Karpas-422 (cell line): ENCODE data around the gene UBL7. TPM values are rescaled to one million over a fixed set of nuclear protein-coding genes. Genes with fewer than 3 reads are reported as not detected.

ENCODE experiments used
- DNase-seq: peaks from one replicate; pipeline ENCODE4 v3.0.0-alpha.2; 2015
- H2AFZ ChIP-seq: fragments of 200-600 bp; sonication (generic); 2 replicates; pipeline ENCODE4 v1.6.1; 2014; ENCODE audit warnings: antibody characterized with exemption, low read length, mixed read lengths
- H3K27ac ChIP-seq: fragments of 200-600 bp; sonication (generic); 2 replicates; pipeline ENCODE4 v1.5.1; 2014; ENCODE audit warnings: mild to moderate bottlenecking, low read length, moderate library complexity
- H3K27me3 ChIP-seq: fragments of 200-600 bp; sonication (generic); 2 replicates; pipeline ENCODE4 v1.6.1; 2014; ENCODE audit warnings: low read length, mixed read lengths
- H3K36me3 ChIP-seq: fragments of 200-600 bp; sonication (generic); 2 replicates; pipeline ENCODE4 v1.6.1; 2014; ENCODE audit warnings: low read length, mixed read lengths; ENCODE audit not compliant: insufficient read depth
- H3K4me1 ChIP-seq: fragments of 200-600 bp; sonication (generic); 2 replicates; pipeline ENCODE4 v1.6.1; 2014; ENCODE audit warnings: mild to moderate bottlenecking, low read length, mixed read lengths
- H3K4me2 ChIP-seq: fragments of 200-600 bp; sonication (generic); 2 replicates; pipeline ENCODE4 v1.6.1; 2014; ENCODE audit warnings: low read length, low read depth, mild to moderate bottlenecking; ENCODE audit not compliant: poor library complexity, severe bottlenecking
- H3K4me3 ChIP-seq: fragments of 200-600 bp; sonication (generic); 2 replicates; pipeline ENCODE4 v1.5.1; 2014; ENCODE audit warnings: mild to moderate bottlenecking, antibody characterized with exemption, low read length, mixed read lengths
- H3K79me2 ChIP-seq: fragments of 200-600 bp; sonication (generic); 2 replicates; pipeline ENCODE4 v1.6.1; 2014; ENCODE audit warnings: mild to moderate bottlenecking, low read length, mixed read lengths
- H3K9ac ChIP-seq: fragments of 200-600 bp; sonication (generic); 2 replicates; pipeline ENCODE4 v1.6.0; 2014; ENCODE audit warnings: low read length
- H3K9me2 ChIP-seq: fragments of 200-600 bp; sonication (generic), shearing (Covaris generic); replicated peaks from 2 replicates; pipeline ENCODE4 v1.6.0; 2014; ENCODE audit warnings: mild to moderate bottlenecking, low read length, moderate library complexity; ENCODE audit not compliant: insufficient read depth
- H3K9me3 ChIP-seq: fragments of 300-700, 200-600 bp; sonication (generic); 2 replicates; pipeline ENCODE4 v1.6.1; 2014; ENCODE audit warnings: low read length, mixed read lengths
- H4K20me1 ChIP-seq: fragments of 200-600 bp; sonication (generic); 2 replicates; pipeline ENCODE4 v1.6.1; 2014; ENCODE audit warnings: mild to moderate bottlenecking, antibody characterized with exemption, low read length, low read depth; ENCODE audit not compliant: insufficient read depth
- total RNA-seq: library from RNA; depleted of rRNA; stranded (reverse); fragments of >200 nt; shearing (Covaris generic); gene quantifications from 2 replicates; pipeline ENCODE4 v1.2.3, GENCODE V29; 2014; ENCODE audit warnings: low replicate concordance

The UBL7 gene
- total RNA-seq, 1 experiment from 2014 or later: 84.2 TPM

- Histone ChIP-seq H3K9ac (no peak overlapping the region), H3K36me3 (peaks cover 34% of the 10 kb centered on the region), H3K4me1 (no peaks in the 10 kb centered on the region), H3K9me2 (no peaks in the 10 kb centered on the region), H3K79me2 (no peaks in the 10 kb centered on the region), H3K4me3 (no peak overlapping the region), H3K4me2 (no peak overlapping the region), H3K27me3 (no peaks in the 10 kb centered on the region), H4K20me1 (no peaks in the 10 kb centered on the region), H3K9me3 (no peaks in the 10 kb centered on the region), H2AFZ (no peak overlapping the region), H3K27ac (no peak overlapping the region)
- DNase-seq: no peak
Measured at GRCh38 chr15:74449643-74450205, 11.2 kb downstream of the UBL7 start.

- Histone ChIP-seq H3K27ac (no peak overlapping the region), H3K79me2 (no peaks in the 10 kb centered on the region), H3K27me3 (no peaks in the 10 kb centered on the region), H3K36me3 (peaks cover 31% of the 10 kb centered on the region), H3K4me1 (no peaks in the 10 kb centered on the region), H2AFZ (no peak overlapping the region), H3K4me2 (no peak overlapping the region), H3K4me3 (no peak overlapping the region), H3K9me2 (no peaks in the 10 kb centered on the region), H3K9me3 (no peaks in the 10 kb centered on the region), H4K20me1 (no peaks in the 10 kb centered on the region), H3K9ac (no peak overlapping the region)
- DNase-seq: no peak
Measured at GRCh38 chr15:74449095-74449494, 11.9 kb downstream of the UBL7 start.

GRCh38 chr15:74445816-74446763, 14.9 kb downstream of the UBL7 start:
- Histone ChIP-seq H3K4me3 (no peak overlapping the region), H3K9ac (no peak overlapping the region), H3K4me2 (no peak overlapping the region), H3K36me3 (peaks cover 25% of the 10 kb centered on the region), H3K79me2 (no peaks in the 10 kb centered on the region), H2AFZ (no peak overlapping the region), H3K9me2 (no peaks in the 10 kb centered on the region), H3K27me3 (no peaks in the 10 kb centered on the region), H3K9me3 (no peaks in the 10 kb centered on the region), H3K27ac (no peak overlapping the region), H3K4me1 (no peaks in the 10 kb centered on the region), H4K20me1 (no peaks in the 10 kb centered on the region)
- DNase-seq: no peak

- H3K4me2 ChIP-seq: no peak overlapping the region
Measured at GRCh38 chr15:74444106-74445062, 16.6 kb downstream of the UBL7 start.

GRCh38 chr15:74443100-74443909, 17.7 kb downstream of the UBL7 start:
- H3K27me3 ChIP-seq: no peaks in the 10 kb centered on the region
- H3K9ac ChIP-seq: no peak overlapping the region
- H3K4me2 ChIP-seq: no peak overlapping the region

More at GRCh38 chr15:74444106-74445062, 16.6 kb downstream of the UBL7 start:
- Histone ChIP-seq H3K27ac (no peak overlapping the region), H3K9ac (no peak overlapping the region), H3K9me3 (no peaks in the 10 kb centered on the region), H2AFZ (no peak overlapping the region), H3K27me3 (no peaks in the 10 kb centered on the region), H3K36me3 (peaks cover 22% of the 10 kb centered on the region), H3K9me2 (no peaks in the 10 kb centered on the region), H3K4me1 (no peaks in the 10 kb centered on the region), H4K20me1 (no peaks in the 10 kb centered on the region), H3K79me2 (no peaks in the 10 kb centered on the region), H3K4me3 (no peak overlapping the region)
- DNase-seq: no peak

GRCh38 chr15:74442604-74443003, 18.4 kb downstream of the UBL7 start:
- no peak overlapping the region for H3K9ac ChIP-seq
- peaks cover 5% of the 10 kb centered on the region for H3K4me1 ChIP-seq
- peaks cover 4% of the 10 kb centered on the region; the same call in 1 of the 2 replicates for H4K20me1 ChIP-seq
- DNase-seq: no peak
- H3K9me2 ChIP-seq: no peaks in the 10 kb centered on the region
- H3K36me3 ChIP-seq: peaks cover 14% of the 10 kb centered on the region
- H3K27me3 ChIP-seq: no peaks in the 10 kb centered on the region
- H3K79me2 ChIP-seq: no peaks in the 10 kb centered on the region
- no peak overlapping the region for H2AFZ ChIP-seq
- no peak overlapping the region for H3K4me2 ChIP-seq
- no peak overlapping the region for H3K27ac ChIP-seq
- no peaks in the 10 kb centered on the region for H3K9me3 ChIP-seq
- H3K4me3 ChIP-seq: no peak overlapping the region

More at GRCh38 chr15:74443100-74443909, 17.7 kb downstream of the UBL7 start:
- no peak overlapping the region for H2AFZ ChIP-seq
- peaks cover 3% of the 10 kb centered on the region for H3K4me1 ChIP-seq
- no peaks in the 10 kb centered on the region for H3K79me2 ChIP-seq
- DNase-seq: no peak
- peaks cover 2% of the 10 kb centered on the region; the same call in 1 of the 2 replicates for H4K20me1 ChIP-seq
- no peaks in the 10 kb centered on the region for H3K9me2 ChIP-seq
- no peak overlapping the region for H3K27ac ChIP-seq
- peaks cover 20% of the 10 kb centered on the region for H3K36me3 ChIP-seq
- H3K4me3 ChIP-seq: no peak overlapping the region
- H3K9me3 ChIP-seq: no peaks in the 10 kb centered on the region

GRCh38 chr15:74442063-74442462, 18.9 kb downstream of the UBL7 start:
- Histone ChIP-seq H3K9ac (no peak overlapping the region), H2AFZ (no peak overlapping the region), H3K27ac (no peak overlapping the region), H3K4me1 (peaks cover 5% of the 10 kb centered on the region), H3K9me3 (no peaks in the 10 kb centered on the region), H4K20me1 (peaks cover 4% of the 10 kb centered on the region; the same call in 1 of the 2 replicates), H3K4me2 (no peak overlapping the region), H3K4me3 (no peak overlapping the region), H3K36me3 (peaks cover 14% of the 10 kb centered on the region), H3K27me3 (no peaks in the 10 kb centered on the region), H3K9me2 (no peaks in the 10 kb centered on the region), H3K79me2 (no peaks in the 10 kb centered on the region)
- DNase-seq: no peak
